IPS-18c (cell line): ENCODE results near the gene GPAT2.
"Not testable (repeated sequence)": the region's sequence is repeated elsewhere in the genome, so short reads cannot be mapped to it uniquely, and the experiment has no call there.

Experiments used
- H3K4me3 ChIP-seq: 2 replicates; pipeline ENCODE4 v1.7.0; 2013; ENCODE audit warnings: low read depth, mild to moderate bottlenecking, low read length, moderate library complexity; ENCODE audit not compliant: insufficient read depth
- H3K9me3 ChIP-seq: one replicate; pipeline ENCODE4 v1.6.1; 2013; ENCODE audit warnings: mild to moderate bottlenecking, low read length, moderate library complexity; ENCODE audit not compliant: control insufficient read depth, insufficient read depth

The GPAT2 gene

DNA sequence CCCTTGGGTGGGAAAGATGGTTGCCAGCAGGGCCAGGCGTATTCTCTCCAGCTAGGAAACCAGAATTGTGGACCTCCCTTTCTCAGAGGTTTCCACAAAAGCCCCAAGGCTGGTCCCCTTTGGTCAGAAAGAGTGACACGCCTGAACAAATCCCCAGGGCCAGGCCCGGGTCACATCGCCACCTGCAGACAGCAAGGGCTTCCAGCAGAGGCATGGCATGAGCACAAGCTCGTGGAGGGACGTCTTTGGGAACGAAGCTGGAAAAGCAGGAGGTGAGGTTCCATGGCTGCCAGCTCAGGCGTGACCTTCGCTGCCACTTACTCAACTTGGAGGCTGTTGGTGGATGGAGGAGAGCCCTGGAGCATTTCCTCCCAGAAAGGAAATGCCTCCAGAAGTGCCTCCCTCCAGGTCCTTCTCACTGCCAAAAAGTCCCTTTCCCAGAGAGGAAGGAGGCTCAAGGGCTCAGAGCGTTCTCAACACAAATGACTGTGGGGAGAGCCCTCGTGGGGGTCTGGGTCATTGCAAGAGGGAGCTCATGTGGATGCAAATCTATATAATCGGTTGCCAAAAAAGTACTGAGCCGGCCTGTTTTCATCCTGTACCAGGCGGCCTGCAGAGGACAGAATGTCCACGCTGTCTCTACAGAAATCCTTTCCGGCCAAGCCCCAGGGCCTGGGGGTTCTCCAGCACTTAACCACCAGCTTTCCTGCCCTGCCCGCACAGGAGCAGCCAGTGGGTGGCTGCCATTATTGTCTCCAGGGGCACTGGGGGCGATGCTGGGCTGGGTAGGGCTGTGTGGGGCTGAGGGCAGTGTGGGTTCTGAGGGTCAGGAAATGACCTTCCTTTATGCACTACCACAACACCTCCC lies 14.6 kb upstream of the GPAT2 start:
- H3K9me3 ChIP-seq, H3K4me3 ChIP-seq: not testable (repeated sequence)

DNA sequence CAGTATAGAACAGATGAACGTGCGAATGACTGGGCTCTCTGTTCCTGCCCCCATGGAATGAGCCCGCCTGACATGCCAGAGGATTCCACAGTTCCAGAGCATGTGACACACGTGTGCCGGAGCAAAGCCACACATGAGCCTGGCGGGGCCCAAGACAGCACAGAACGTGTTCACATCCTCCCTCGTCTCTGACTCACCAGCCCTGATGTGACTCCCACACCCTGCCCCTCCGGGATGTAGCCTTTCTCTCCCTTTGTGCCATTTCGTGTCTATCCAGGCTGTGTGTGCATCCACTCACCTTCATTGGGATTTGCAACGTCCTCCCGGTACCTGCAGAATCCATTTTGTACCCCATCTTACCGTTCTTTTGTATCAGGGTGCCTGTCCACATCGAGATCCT lies 838 bp upstream of the GPAT2 start:
- not testable (repeated sequence) for H3K9me3 ChIP-seq, H3K4me3 ChIP-seq

DNA sequence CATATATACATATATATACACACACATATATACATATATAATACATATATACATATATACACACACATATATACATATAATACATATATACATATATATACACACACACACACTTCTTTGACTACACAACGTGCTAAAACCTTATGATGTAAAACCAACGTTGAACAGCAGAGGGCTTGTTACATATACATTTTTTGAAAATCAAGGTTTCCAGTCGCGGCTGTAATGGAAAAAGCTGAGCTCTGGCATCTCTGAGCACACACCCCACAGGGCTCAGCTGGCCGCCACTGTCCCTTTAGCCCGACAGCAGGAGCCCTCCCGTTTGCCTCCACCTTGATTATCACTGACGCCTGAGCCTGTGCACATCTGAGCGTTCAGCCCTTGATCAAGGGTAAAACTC lies 719 bp downstream of the GPAT2 start:
- H3K4me3 ChIP-seq, H3K9me3 ChIP-seq: not testable (repeated sequence)

DNA sequence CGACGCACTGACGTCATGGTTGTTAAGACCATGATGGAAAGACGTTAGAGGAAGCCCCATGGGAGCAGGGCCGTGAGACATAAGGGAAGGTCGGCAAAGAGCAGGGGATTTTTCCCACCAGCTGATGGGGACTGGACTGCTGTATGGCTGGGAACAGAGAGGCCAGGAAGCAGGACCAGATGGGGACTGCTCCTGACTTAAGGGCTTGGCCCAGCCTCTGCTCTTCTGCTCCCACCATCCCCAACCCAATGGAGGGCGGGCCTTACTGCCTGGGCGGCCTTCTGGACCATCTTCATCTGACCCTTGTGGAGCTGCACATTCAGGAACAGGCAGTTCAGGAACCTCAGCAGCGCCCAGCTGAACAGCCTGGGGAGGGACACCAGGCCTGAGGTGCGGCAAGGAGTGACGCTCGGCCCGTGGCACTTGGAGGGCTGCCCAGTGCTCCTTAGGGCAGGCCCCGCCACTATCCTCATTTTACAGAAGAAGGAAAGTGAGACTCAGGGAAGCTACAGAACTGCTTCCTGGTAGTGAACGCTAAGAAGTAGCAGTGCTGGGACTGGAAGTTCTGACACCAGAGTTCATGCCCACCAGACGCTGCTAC lies 6.9 kb downstream of the GPAT2 start:
- H3K4me3 ChIP-seq, H3K9me3 ChIP-seq: not testable (repeated sequence)

DNA sequence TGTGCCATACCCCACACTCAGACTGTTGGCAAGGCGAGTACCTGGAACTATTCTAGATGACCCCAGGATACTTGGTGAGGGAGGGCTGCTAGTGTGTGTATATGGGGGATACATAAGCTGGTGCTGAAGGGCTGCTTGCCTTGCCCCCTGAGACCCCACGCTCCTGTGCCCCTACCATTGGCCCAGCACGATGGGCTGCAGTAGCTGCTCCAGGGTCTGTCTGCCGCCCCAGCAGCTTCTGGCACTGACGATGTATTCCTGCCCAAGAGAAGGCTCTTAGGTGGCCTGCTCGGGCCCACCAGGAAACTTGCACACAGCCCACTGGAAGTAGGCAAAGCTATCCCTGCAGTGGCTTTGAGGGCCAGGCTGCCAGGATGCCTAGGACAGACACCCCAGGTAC lies 9.0 kb downstream of the GPAT2 start:
- H3K9me3 ChIP-seq, H3K4me3 ChIP-seq: not testable (repeated sequence)

DNA sequence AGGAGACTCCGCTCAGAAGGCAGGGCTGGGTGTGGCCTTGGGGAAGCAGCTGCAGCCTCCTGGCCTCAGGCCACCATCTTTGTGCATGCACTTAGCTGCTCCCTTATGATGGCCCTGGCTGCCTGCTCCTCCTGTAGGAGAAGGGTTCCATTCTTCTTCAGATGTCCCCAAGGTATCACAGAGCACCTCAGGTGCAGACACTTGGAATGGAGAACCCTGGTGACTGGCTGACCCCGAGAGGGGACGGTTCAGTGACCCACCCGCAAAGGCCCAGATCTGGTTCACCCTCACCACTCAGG lies 9.6 kb downstream of the GPAT2 start:
- H3K4me3 ChIP-seq, result no peak overlapping the region
- H3K9me3 ChIP-seq, result no peaks in the 10 kb centered on the region

DNA sequence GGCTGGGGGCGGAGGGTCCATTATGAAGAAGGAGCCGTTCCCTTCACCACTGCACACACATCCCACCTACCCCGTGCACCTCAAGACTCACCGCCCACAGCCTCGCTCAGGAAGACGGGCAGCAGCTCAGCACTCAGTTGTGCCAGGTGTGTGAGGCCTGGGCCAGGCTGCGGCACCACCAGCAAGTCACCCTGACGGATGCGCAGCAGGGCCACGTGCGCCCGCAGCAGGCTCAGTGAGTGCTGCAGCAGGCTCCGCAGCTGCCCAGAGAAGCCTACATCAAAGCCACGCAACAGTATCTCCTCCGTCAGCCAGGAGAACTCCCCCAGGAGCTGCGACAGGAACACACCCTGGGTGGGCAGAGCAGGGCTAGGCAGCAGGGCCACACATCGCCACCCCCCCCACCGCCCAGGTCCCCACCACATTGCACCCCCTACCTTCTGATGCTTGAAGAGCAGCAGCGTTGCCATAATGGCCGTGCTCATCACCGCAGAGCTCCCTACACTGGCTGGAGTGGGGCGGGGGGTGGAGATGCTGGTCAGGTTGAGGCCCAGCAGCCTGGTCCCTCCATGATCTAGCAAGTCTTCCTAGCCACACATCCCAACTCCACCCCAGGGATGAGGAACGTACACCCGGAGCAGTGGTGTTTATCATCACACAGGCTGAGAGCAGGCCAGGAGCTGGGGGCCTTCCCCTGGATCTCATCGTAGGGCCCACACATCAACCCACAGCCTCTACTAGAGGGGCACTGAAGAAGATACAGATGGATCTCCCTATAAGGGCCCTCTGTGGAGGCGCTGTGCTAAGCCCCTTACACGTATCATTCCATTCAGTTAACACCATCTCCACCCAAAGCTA lies 10.2 kb downstream of the GPAT2 start:
- no peak overlapping the region for H3K4me3 ChIP-seq
- H3K9me3 ChIP-seq, result no peaks in the 10 kb centered on the region

DNA sequence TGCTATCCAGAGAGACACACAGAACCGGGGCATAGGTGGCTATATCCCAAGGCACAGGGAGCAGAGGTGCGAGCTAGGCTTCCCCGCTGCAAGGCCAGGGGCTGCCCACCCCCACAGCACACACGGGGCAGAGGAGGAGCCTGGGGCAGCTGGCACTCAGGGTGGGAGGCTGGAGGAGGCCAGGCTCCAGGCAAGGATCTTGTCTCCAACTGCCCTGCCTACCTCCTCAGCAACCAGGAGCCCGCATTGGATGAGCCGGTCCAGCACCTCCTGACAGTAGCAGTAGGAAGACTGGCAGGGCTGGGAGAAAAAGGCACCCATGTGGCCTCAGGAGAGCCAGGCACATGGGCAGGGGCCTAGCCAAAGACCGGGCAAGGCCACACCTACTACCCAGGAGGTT lies 11.0 kb downstream of the GPAT2 start:
- H3K9me3 ChIP-seq, H3K4me3 ChIP-seq: not testable (repeated sequence)

DNA sequence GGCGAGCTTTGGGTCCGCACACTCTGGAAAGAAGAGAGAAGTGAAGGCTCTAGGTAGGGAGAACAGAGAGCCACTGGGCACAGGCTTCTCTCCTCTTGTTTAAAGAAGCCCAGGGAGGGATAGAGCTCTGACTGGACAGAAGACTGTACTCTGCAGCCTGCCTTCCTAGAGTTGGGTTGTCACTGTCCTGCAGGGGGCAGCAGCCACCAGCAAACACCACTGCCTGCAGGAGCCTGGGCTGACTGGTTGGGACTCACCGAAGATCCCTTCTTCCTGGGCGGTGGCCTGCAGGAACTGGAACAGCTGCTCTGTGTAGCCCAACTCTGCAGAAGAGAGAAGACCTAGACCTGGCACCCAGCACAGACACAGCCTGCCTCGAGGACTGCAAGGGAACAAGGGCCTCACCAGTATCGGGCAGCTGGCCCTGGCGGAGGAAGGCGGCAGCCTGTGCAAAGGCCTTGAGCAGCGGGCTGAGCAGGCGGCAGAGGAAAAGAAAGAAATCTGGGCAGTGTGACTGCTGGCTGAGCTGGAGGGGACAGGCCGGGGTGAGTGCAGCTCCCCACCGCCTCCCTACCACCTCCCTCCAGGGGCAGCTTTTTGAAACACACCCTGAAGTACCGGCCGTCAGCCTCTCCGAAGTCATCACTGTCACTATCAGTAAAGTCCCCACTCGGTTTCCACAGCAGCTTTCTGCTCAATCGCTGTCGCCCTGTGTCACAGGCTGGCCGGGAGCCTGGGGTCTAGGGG lies 11.8 kb downstream of the GPAT2 start:
- H3K9me3 ChIP-seq, H3K4me3 ChIP-seq: not testable (repeated sequence)

DNA sequence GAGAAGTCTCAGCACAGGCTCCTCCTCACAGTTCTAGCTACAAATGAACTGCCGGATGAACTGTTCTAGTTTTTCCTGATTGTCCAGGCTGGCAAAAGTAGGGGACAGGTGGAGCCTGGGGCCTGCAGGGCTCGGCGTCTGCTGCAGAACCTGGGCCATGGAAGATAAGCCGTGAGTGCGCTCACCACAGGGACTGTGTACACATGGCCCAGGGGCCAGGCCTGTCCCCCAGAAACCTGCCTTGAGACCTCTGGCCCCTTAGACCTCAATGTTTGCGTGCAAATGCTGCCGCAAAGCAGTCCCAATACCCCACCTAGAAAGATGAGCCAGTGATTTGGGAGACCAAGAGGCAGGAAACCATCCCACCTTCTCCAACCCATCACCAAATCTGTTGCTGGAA lies 12.6 kb downstream of the GPAT2 start:
- H3K4me3 ChIP-seq, H3K9me3 ChIP-seq: not testable (repeated sequence)

DNA sequence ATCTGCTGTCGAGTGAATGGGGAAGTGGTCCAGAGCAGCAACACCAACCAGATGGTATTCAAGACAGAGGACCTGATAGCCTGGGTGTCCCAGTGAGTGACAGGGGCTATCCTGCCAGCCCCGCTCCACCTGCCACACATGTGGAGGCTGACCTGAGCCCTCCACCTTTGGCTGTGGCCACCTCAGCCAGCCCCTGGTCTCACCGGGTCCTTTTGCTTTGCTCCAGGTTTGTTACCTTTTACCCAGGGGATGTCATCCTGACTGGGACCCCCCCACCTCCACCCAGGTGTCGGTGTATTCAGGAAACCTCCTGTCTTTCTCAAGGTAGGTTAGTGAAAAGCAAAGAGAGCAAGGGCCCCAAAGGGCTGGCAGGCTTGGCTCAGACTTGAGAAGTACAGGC lies 13.6 kb downstream of the GPAT2 start:
- not testable (repeated sequence) for H3K4me3 ChIP-seq

DNA sequence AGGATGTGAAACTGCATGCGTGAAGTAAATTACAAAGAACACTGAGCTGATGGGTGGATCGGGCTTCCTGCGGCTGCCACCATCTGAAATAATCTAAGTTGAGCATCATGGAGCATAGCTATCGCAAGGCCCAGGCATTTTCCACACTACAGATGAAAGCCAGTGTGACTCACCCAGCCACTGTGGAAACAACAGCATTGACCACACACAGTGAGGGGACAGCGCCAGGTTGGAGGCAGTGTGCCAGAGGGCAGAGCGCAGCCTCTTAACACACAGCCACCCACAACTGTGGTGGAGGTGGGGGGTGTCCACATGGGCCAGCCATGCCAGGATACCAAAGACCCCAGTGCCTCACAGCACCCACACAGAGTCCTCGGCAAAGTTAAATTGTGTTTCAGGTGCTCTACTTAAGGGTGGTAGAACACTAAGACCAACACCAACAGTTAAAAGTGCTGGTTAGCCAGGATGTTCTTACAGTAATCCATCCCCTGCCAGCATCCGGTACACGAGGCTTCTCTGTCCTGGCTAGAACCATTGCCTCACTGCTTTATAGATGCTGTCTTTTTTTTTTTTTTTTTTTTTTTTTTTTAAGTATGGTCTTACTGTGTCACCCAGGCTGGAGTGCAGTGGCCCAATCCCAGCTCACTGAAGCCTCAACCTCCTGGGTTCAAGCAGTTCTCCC lies 14.7 kb downstream of the GPAT2 start:
- not testable (repeated sequence) for H3K9me3 ChIP-seq, H3K4me3 ChIP-seq

More for the DNA sequence above, 13.6 kb downstream of the GPAT2 start:
- not testable (repeated sequence) for H3K9me3 ChIP-seq

DNA sequence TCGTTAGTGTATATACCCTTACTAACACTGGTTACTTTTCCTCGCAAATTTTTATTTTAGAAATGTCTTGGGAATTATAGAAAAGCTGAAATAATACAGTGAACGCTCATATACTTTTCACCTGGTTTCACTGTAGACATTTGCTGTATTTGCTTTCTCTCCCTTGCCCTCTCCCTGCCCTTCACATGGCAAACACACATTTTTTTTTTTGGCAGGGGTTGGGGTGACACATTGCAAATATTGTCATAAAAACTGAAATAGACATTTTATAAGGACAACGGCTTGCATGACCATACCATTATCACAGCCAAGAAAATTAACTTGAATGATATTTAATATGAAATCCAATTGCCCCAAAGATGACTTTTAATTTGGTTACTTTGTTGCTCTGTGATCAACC lies 18.4 kb downstream of the GPAT2 start:
- H3K4me3 ChIP-seq, H3K9me3 ChIP-seq: not testable (repeated sequence)

DNA sequence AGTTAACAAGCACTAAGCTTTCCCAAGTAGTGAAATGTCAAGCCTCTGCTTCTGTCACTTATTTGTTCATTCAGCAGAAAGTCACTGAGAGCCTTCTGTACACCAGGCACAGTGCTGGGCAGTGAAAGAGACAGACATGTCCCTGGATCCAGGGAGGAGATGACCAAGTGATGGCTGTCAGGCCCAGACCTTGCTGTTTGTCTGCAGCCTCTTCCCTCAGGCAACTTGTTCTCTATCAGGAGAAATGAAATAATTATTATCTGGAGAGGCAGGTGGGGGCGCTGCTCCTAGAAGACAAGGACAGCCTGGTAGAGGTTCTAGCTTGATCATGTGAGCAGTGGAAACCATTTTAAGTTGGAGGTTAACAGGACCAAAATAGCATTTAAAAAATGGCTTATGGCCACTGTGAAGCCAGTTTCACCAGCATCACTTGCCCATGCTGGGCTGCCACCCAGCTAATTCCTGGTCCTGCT lies 21.9 kb downstream of the GPAT2 start:
- H3K4me3 ChIP-seq, H3K9me3 ChIP-seq: not testable (repeated sequence)

DNA sequence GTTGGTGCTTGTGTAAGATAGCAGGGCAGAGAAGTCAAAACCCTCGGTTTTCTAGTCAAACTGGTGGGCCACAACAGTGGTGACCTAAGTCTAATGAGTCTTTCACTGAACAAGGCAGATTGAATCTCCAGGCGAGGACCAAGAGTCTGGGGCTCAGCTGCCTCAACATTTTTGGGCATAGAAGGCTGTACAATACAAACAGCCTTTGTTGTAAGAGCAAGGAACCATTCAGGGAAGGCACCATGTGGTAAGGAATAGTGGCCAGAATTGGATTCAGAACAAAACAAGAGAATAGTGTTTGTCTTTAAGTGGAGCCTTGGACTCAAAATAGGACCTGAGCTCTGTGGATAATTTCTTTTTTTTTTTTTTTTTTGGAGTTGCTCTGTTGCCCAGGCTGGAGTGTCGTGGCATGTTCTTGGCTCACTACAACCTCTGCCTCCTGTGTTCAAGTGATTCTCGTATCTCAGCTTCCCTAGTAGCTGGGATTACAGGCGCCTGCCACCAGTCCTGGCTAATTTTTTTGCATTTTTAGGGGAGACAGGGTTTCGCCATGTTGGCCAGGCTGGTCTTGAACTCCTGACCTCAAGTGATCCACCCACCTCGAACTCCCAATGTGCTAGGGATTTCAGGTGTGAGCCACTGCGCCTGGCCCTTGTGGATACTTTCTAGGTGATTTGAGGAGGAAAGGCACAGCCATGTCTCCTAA lies 22.5 kb downstream of the GPAT2 start:
- not testable (repeated sequence) for H3K9me3 ChIP-seq, H3K4me3 ChIP-seq

DNA sequence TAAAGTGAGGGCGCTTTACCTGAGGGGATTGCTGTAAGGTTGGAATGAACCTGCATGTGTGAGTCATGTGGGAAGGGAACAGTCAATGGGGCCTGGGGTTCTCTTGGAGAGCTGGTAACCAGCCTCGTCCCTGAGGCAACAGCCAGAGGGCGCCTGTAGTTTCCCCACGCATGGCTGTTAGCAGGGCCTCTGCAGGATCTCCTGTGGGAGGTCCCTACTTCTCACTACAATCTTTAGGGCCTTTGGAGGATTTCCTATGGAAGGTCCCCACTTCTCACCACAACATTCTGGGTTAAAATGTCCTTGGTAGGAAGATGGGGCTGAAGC lies 23.6 kb downstream of the GPAT2 start:
- not testable (repeated sequence) for H3K4me3 ChIP-seq

More for the DNA sequence above, 23.6 kb downstream of the GPAT2 start:
- H3K9me3 ChIP-seq, result not testable (repeated sequence)
